IMR-90 (cell line): Measurements from ENCODE around the gene DPPA5. TPM values are rescaled to one million over a fixed set of nuclear protein-coding genes. Genes with fewer than 3 reads are reported as not detected.

Experiments
- ATAC-seq: fragments of 200-7000 bp; cut with Tn5 transposase; 2 replicates; pipeline ENCODE4 v1.9.1; 2020; ENCODE audit warnings: low read depth, mild to moderate bottlenecking, moderate library complexity
- BruUV-seq: library from RNA; stranded (reverse); fragments of 400-500 nt; replicated peaks from 2 replicates; lab custom pipeline; 2021; lab: Mats Ljungman, UMichigan
- CTCF ChIA-PET: fragments of 300-600 bp; formaldehyde crosslinking; extraction: SDS; loops from one replicate; lab custom pipeline; 2021; ENCODE audit warnings: antibody characterized with exemption; lab: Yijun Ruan, JAX
- POLR2A ChIA-PET: fragments of 300-600 bp; sonication (Branson Sonifier 250); formaldehyde crosslinking; loops from one replicate; lab custom pipeline; 2022; ENCODE audit warnings: antibody characterized with exemption; ENCODE audit not compliant: unreplicated experiment; lab: Charles Lee
- DNase-seq: peaks from one replicate; pipeline ENCODE4 v3.0.0; 2013
- H2AFZ ChIP-seq: replicated peaks from 2 replicates; pipeline ENCODE3; 2013; ENCODE audit warnings: low read length, mild to moderate bottlenecking; ENCODE audit not compliant: poor library complexity
- H2AK5ac ChIP-seq: 2 replicates; pipeline ENCODE4 v1.6.1; 2013; ENCODE audit warnings: low read depth, low read length, inconsistent platforms
- H2AK9ac ChIP-seq: replicated peaks from 2 replicates; pipeline ENCODE3; 2013; ENCODE audit warnings: mild to moderate bottlenecking, low read depth, low read length, moderate library complexity; ENCODE audit not compliant: poor library complexity
- H2BK120ac ChIP-seq: 2 replicates; pipeline ENCODE4 v1.6.1; 2013; ENCODE audit warnings: low read depth, low read length, inconsistent platforms
- H2BK15ac ChIP-seq: 3 replicates; pipeline ENCODE4 v1.6.1; 2013; ENCODE audit warnings: low read depth, low read length, inconsistent platforms
- H2BK20ac ChIP-seq: 2 replicates; pipeline ENCODE4 v1.6.1; 2013; ENCODE audit warnings: low read depth, mild to moderate bottlenecking, inconsistent platforms, low read length, moderate library complexity
- H2BK5ac ChIP-seq: 2 replicates; pipeline ENCODE4 v1.6.1; 2013; ENCODE audit warnings: mild to moderate bottlenecking, low read depth, low read length, inconsistent platforms; ENCODE audit not compliant: poor library complexity, severe bottlenecking
- H3K14ac ChIP-seq: replicated peaks from 2 replicates; pipeline ENCODE4 v1.6.1; 2013; ENCODE audit warnings: low read depth, low read length, inconsistent platforms
- H3K18ac ChIP-seq: 2 replicates; pipeline ENCODE4 v1.6.1; 2013; ENCODE audit warnings: low read depth, low read length, control low read depth
- H3K23ac ChIP-seq: 2 replicates; pipeline ENCODE4 v1.6.1; 2013; ENCODE audit warnings: low read depth, low read length, inconsistent platforms
- H3K27ac ChIP-seq: 2 replicates; pipeline ENCODE4 v1.5.1; 2013; ENCODE audit warnings: mild to moderate bottlenecking, control low read depth, low read length; ENCODE audit not compliant: insufficient read depth
- H3K27me3 ChIP-seq: 2 replicates; pipeline ENCODE4 v1.6.1; 2013; ENCODE audit warnings: low read length; ENCODE audit not compliant: control insufficient read depth, insufficient read depth
- H3K36me3 ChIP-seq: 2 replicates; pipeline ENCODE4 v1.6.1; 2013; ENCODE audit warnings: low read length, mixed read lengths; ENCODE audit not compliant: control insufficient read depth, insufficient read depth
- H3K4ac ChIP-seq: 2 replicates; pipeline ENCODE4 v1.6.1; 2013; ENCODE audit warnings: low read depth, low read length, inconsistent platforms
- H3K4me1 ChIP-seq: 2 replicates; pipeline ENCODE4 v1.6.1; 2013; ENCODE audit warnings: low read length, mixed read lengths; ENCODE audit not compliant: control insufficient read depth, insufficient read depth
- H3K4me2 ChIP-seq: 2 replicates; pipeline ENCODE4 v1.6.1; 2013; ENCODE audit warnings: low read depth, mild to moderate bottlenecking, control low read depth, low read length, moderate library complexity
- H3K4me3 ChIP-seq: 2 replicates; pipeline ENCODE4 v1.5.1; 2013; ENCODE audit warnings: low read depth, mild to moderate bottlenecking, control low read depth, low read length, moderate library complexity; ENCODE audit not compliant: insufficient read depth
- H3K56ac ChIP-seq: 2 replicates; pipeline ENCODE4 v1.6.1; 2013; ENCODE audit warnings: low read length, inconsistent platforms; ENCODE audit not compliant: insufficient read depth; ENCODE audit errors: extremely low read depth
- H3K79me1 ChIP-seq, 2 experiments: 2 replicates each; pipeline ENCODE4 v1.6.1; 2013; ENCODE audit warnings: low read length in 2 of 2, inconsistent platforms in 1 of 2, low read depth in 1 of 2
- H3K9ac ChIP-seq: 2 replicates; pipeline ENCODE4 v1.6.1; 2013; ENCODE audit warnings: low read depth, low read length, control low read depth
- H3K9me1 ChIP-seq: 2 replicates; pipeline ENCODE4 v1.6.1; 2013; ENCODE audit warnings: low read length, inconsistent platforms; ENCODE audit not compliant: insufficient read depth
- H3K9me3 ChIP-seq: 2 replicates; pipeline ENCODE4 v1.6.1; 2013; ENCODE audit warnings: low read length; ENCODE audit not compliant: control insufficient read depth, insufficient read depth
- H4K20me1 ChIP-seq: 2 replicates; pipeline ENCODE4 v1.6.1; 2013; ENCODE audit warnings: low read length, inconsistent platforms; ENCODE audit not compliant: insufficient read depth
- H4K5ac ChIP-seq: 2 replicates; pipeline ENCODE4 v1.6.1; 2013; ENCODE audit warnings: mild to moderate bottlenecking, low read depth, low read length, control low read depth
- H4K8ac ChIP-seq, 2 experiments: 2 replicates each; pipeline ENCODE4 v1.6.1; 2013; ENCODE audit warnings: low read depth in 2 of 2, low read length in 2 of 2, control low read depth in 1 of 2, inconsistent platforms in 1 of 2
- H4K91ac ChIP-seq: 2 replicates; pipeline ENCODE4 v1.6.1; 2013; ENCODE audit warnings: low read depth, low read length, inconsistent platforms; ENCODE audit not compliant: insufficient read depth
- CTCF ChIP-seq: conservative IDR thresholded peaks from 2 replicates; pipeline ENCODE4 v1.5.1; 2012; ENCODE audit warnings: mild to moderate bottlenecking, low read depth, low read length, improper control_type of control experiment
- NFE2L2 ChIP-seq: fragments of 150-350 bp; IDR thresholded peaks from 2 replicates; pipeline ENCODE4 v1.6.1; 2016; ENCODE audit warnings: low read depth, mild to moderate bottlenecking, low read length
- WGBS, 2 experiments: methylation state at CpG; one replicate each; pipeline versions ENCODE4 v1.1.5 to v1.1.7; 2013; ENCODE audit warnings: missing lambda C conversion rate in 2 of 2; ENCODE audit not compliant: insufficient read length in 1 of 2; ENCODE audit errors: extremely low coverage in 2 of 2; 5-methylcytosine and 5-hydroxymethylcytosine counted together
- dilution Hi-C: fragments of 300-500 bp; cut with HindIII; formaldehyde crosslinking; loops from one replicate; pipeline ENCODE4 v1.14.3; 2018; ENCODE audit warnings: low sequenced_read_pairs; ENCODE audit not compliant: unreplicated experiment
- in situ Hi-C: fragments of 300-500 bp; cut with MboI; formaldehyde crosslinking; loops from 3 replicates; pipeline ENCODE4 v1.14.3; 2019; ENCODE audit warnings: low sequenced_read_pairs, inconsistent platforms, mixed read lengths
- intact Hi-C: fragments of 100-400 bp; cut with micrococcal nuclease; formaldehyde crosslinking; loops from 2 replicates; pipeline ENCODE4 v1.10.0; 2022
- polyA plus RNA-seq, 3 experiments: library from polyadenylated mRNA; depleted of rRNA; stranded (reverse); fragments of >200 nt; gene quantifications; 2 replicates each; pipeline ENCODE4 v1.2.3, GENCODE V29; 2012; ENCODE audit warnings: low replicate concordance in 1 of 3
- total RNA-seq: library from RNA; depleted of rRNA; stranded (reverse); fragments of >200 nt; gene quantifications from 2 replicates; pipeline ENCODE4 v1.2.3, GENCODE V29; 2012

DPPA5 gene
- total and polyA plus RNA-seq, 2 of the 4 experiments (the other 2 are of a cell fraction) = not detected

GRCh38 chr6:73364549-73364948 lies 10.5 kb upstream of the DPPA5 start:
- Histone ChIP-seq H2AK9ac (no peak overlapping the region), H3K4me2 (no peak overlapping the region), H2BK15ac (no peak overlapping the region), H3K4ac (no peak overlapping the region), H3K23ac (no peak overlapping the region), H3K36me3 (no peaks in the 10 kb centered on the region), H2BK120ac (no peak overlapping the region), H3K79me1 (no peaks in the 10 kb centered on the region), H4K5ac (no peak overlapping the region), H3K4me3 (no peak overlapping the region), H3K4me1 (no peaks in the 10 kb centered on the region), H3K9ac (no peak overlapping the region), H4K91ac (no peak overlapping the region), H2AFZ (no peak overlapping the region), H2BK5ac (no peak overlapping the region), H4K20me1 (no peaks in the 10 kb centered on the region), H4K8ac (no peak overlapping the region), H3K56ac (no peak overlapping the region), H3K9me3 (peaks cover 2% of the 10 kb centered on the region; the same call in 1 of the 2 replicates), H3K14ac (no peak overlapping the region), H3K18ac (no peak overlapping the region), H3K27ac (no peak overlapping the region), H3K27me3 (peaks cover 3% of the 10 kb centered on the region), H2BK20ac (no peak overlapping the region), H2AK5ac (no peak overlapping the region), H3K9me1 (no peaks in the 10 kb centered on the region)
- ChIA-PET POLR2A (no interaction called here), CTCF (interaction anchor here (0.6 kb wide), 1 partner anchor 11 kb away, joined by 4 read pairs; no protein-coding TSS in a partner anchor)
- BruUV-seq = no TSS peak
- in situ Hi-C loops = no loop called here
- ATAC-seq (no peak), DNase-seq (no peak)
- dilution Hi-C loops = no loop called here
- 83% methylated on average over 2 of the region's 9 CpGs; no CpG with 5 or more reads in 1 of the 2 experiments for WGBS, 2 experiments
- intact Hi-C loops = no loop called here
- TF ChIP-seq NFE2L2 (no peak), CTCF (no peak)
